HG02623 (cell line): ENCODE data around the gene OR11A1.

Experiments
- ATAC-seq: cut with Tn5 transposase; IDR thresholded peaks from one replicate; pipeline ENCODE4 v1.9.1; 2021; ENCODE audit warnings: moderate library complexity; ENCODE audit not compliant: unreplicated experiment

OR11A1 gene

DNA sequence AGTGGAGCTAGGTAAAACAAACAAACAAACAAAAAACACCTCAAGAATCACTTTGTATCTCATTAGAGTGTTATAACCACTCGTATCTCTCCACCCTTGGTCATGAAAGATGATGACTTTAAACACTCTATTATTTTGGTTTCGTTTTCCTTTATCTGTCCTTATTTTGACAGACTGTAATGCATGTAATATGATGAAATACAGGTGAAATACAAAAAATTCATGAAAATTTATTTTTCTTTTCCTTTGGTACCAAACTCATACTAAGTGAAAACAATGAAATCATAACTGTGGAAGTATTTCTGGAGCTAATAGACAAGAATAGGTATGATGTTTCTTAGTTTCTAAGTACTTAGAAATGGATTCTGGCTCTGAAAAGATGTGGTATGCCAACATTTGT is 57.3 kb downstream of the OR11A1 start:
- ATAC-seq: no peak

DNA sequence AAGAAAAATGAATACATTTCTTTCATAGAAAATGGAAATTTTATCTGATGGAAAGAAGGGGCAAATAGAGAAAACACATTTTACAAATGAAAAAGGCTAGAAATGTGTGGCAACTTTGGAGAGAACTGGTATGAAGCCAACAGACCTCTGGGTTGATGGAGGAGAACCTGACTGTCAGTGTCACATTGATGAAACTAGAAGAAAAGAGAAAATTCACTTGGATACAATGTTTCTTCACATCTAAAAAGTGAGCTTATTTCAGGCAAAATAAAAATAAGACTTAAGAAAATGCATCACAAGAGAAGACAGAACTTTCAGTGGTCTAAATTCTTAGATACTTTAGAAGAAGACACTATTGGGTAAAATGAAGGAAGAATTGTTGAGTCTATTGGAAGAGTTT is 61.5 kb downstream of the OR11A1 start, which contains the start of gene OR12D2:
Gene OR12D2, plus strand, starts transcription at position 301 of the 400 bp plus-strand sequence. CDS start 1,069 bp downstream, outside the sequence.
- no peak for ATAC-seq

DNA sequence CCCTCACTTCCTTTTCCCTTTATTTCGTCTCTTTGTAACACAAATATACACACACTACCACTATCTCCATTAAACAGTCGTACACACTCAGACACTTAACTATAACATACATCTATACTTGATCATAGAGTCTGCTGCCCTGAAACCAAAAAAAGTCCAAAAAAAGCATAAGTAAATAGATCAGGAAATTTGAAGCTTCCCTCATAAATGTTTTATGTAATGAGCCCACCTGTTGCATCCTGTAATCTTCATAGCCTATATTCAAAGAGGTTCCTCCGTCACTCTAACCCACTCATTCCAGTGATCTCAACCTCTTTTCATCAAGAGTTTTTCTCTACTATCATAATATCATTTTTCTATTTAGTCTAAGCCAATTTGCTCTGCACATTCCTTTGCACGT is 68.3 kb downstream of the OR11A1 start:
- no peak for ATAC-seq

DNA sequence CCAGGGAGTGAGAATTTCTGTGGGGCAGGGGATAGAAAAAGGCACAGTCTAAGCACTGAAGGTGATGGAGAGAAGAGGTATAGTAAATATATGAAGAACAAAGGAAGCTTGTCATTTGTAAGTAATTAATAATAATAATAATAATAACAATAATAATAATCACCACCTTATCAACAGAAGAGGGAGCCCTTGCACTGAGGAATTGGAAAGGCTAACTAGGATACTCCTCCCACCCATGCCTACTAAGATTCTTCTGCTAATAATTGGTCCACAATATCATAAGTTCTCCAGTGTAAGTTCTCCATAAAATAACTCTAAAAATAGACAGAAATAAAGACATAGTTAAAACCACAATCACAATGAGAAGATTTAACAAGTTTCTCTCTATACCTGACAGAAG is 80.9 kb downstream of the OR11A1 start:
- no peak for ATAC-seq
